Activated CD4-positive, alpha-beta T cell treated with anti-CD3 and anti-CD28 coated beads, Interleukin-2, amount 50 U/mL, for 48 hours (primary cell): ENCODE measurements around the gene ZNF516.
A peak's percentile ranks its signal among the peaks of the same experiment; 100 is the strongest.

ENCODE experiments used
- DNase-seq, 2 experiments: peaks; one replicate each; pipeline ENCODE4 v3.0.0-alpha.2; 2020

The ZNF516 gene

GRCh38 chr18:76379226-76380126 lies 115.6 kb downstream of the ZNF516 start:
- DNase-seq, result no peak

- DNase-seq, result no peak
Observed at GRCh38 chr18:76378526-76379215, 116.4 kb downstream of the ZNF516 start.

- DNase-seq, result no peak
Observed at GRCh38 chr18:76377359-76377756, 117.7 kb downstream of the ZNF516 start.

GRCh38 chr18:76376668-76377358 lies 118.2 kb downstream of the ZNF516 start:
- peak; percentile 68 to 74 for DNase-seq

GRCh38 chr18:76376225-76376624 lies 118.8 kb downstream of the ZNF516 start:
- DNase-seq, result no peak

GRCh38 chr18:76374330-76375281 lies 120.4 kb downstream of the ZNF516 start:
- DNase-seq, result peak; percentile 41 to 59

- no peak for DNase-seq
Observed at GRCh38 chr18:76373297-76373696, 121.7 kb downstream of the ZNF516 start.

GRCh38 chr18:76371301-76372203 lies 123.5 kb downstream of the ZNF516 start:
- DNase-seq, result no peak

GRCh38 chr18:76370686-76371085 lies 124.4 kb downstream of the ZNF516 start:
- DNase-seq, result no peak

GRCh38 chr18:76370201-76370600 lies 124.8 kb downstream of the ZNF516 start:
- DNase-seq, result no peak

- DNase-seq, result no peak
Observed at GRCh38 chr18:76369791-76370190, 125.3 kb downstream of the ZNF516 start.

- no peak for DNase-seq
Observed at GRCh38 chr18:76368976-76369375, 126.1 kb downstream of the ZNF516 start.

- no peak for DNase-seq
Observed at GRCh38 chr18:76368271-76368670, 126.8 kb downstream of the ZNF516 start.

- DNase-seq, result no peak
Observed at GRCh38 chr18:76367168-76368125, 127.6 kb downstream of the ZNF516 start.

- no peak for DNase-seq
Observed at GRCh38 chr18:76365561-76365960, 129.5 kb downstream of the ZNF516 start.

GRCh38 chr18:76364282-76365259 lies 130.5 kb downstream of the ZNF516 start:
- peak; percentile 27 to 60 for DNase-seq

- no peak for DNase-seq
Observed at GRCh38 chr18:76363436-76364120, 131.5 kb downstream of the ZNF516 start.

GRCh38 chr18:76362676-76363075 lies 132.4 kb downstream of the ZNF516 start:
- no peak for DNase-seq
